HG02970 (cell line): ENCODE measurements around the gene COMMD6.
"Not testable (repeated sequence)": the region's sequence is repeated elsewhere in the genome, so short reads cannot be mapped to it uniquely, and the experiment has no call there.

ENCODE experiments used
- ATAC-seq: cut with Tn5 transposase; IDR thresholded peaks from one replicate; pipeline ENCODE4 v1.9.1; 2021; ENCODE audit warnings: mild to moderate bottlenecking, moderate library complexity, moderate number of reproducible peaks; ENCODE audit not compliant: unreplicated experiment, low FRiP score

COMMD6 gene

GRCh38 chr13:75537401-75538365 lies at the start of gene COMMD6:
Gene COMMD6, minus strand, starts transcription at chr13:75537841. Its CDS starts 36 bp downstream, at chr13:75537805.
- ATAC-seq: peak; percentile 98

GRCh38 chr13:75585153-75585552 lies 47.5 kb upstream of the COMMD6 start:
- no peak for ATAC-seq

- ATAC-seq: no peak
Observed at GRCh38 chr13:75583091-75583490, 45.5 kb upstream of the COMMD6 start.

- no peak for ATAC-seq
Observed at GRCh38 chr13:75581874-75582640, 44.4 kb upstream of the COMMD6 start.

- no peak for ATAC-seq
Observed at GRCh38 chr13:75579529-75579928, 41.9 kb upstream of the COMMD6 start.

GRCh38 chr13:75569576-75569975 lies 31.9 kb upstream of the COMMD6 start:
- ATAC-seq: no peak

- ATAC-seq: no peak
Observed at GRCh38 chr13:75566658-75567057, 29.0 kb upstream of the COMMD6 start.

- no peak for ATAC-seq
Observed at GRCh38 chr13:75558145-75558840, 20.7 kb upstream of the COMMD6 start.

GRCh38 chr13:75556961-75557360 lies 19.3 kb upstream of the COMMD6 start:
- no peak for ATAC-seq

GRCh38 chr13:75555836-75556235 lies 18.2 kb upstream of the COMMD6 start:
- ATAC-seq: no peak

- no peak for ATAC-seq
Observed at GRCh38 chr13:75554981-75555380, 17.3 kb upstream of the COMMD6 start.

GRCh38 chr13:75554464-75554863 lies 16.8 kb upstream of the COMMD6 start:
- ATAC-seq: no peak

GRCh38 chr13:75550159-75550567 lies 12.5 kb upstream of the COMMD6 start:
- peak; percentile 1 for ATAC-seq

GRCh38 chr13:75549262-75550158 lies 11.9 kb upstream of the COMMD6 start, which contains the start of gene UCHL3:
Gene UCHL3, plus strand, starts transcription at chr13:75549791. Its CDS starts 30 bp downstream, at chr13:75549821.
- ATAC-seq: peak; percentile 97

- ATAC-seq: no peak
Observed at GRCh38 chr13:75547917-75548316, 10.3 kb upstream of the COMMD6 start.

GRCh38 chr13:75545386-75545785 lies 7.7 kb upstream of the COMMD6 start:
- not testable (repeated sequence) for ATAC-seq

GRCh38 chr13:75544681-75545330 lies 7.2 kb upstream of the COMMD6 start:
- ATAC-seq: no peak

- no peak for ATAC-seq
Observed at GRCh38 chr13:75541961-75542360, 4.3 kb upstream of the COMMD6 start.

GRCh38 chr13:75541287-75541686 lies 3.6 kb upstream of the COMMD6 start:
- no peak for ATAC-seq
